GM12878 (cell line): Measurements from ENCODE around the gene CKMT2. TPM values are rescaled to one million over a fixed set of nuclear protein-coding genes. Genes with fewer than 3 reads are reported as not detected.

ENCODE experiments used
- ATAC-seq: fragments of 200-7000 bp; cut with Tn5 transposase; 3 replicates; pipeline ENCODE4 v1.9.1; 2020; ENCODE audit warnings: mild to moderate bottlenecking, moderate library complexity
- BruUV-seq: library from RNA; stranded (reverse); fragments of 400-500 nt; replicated peaks from 2 replicates; lab custom pipeline; 2021; lab: Mats Ljungman, UMichigan
- CTCF ChIA-PET: fragments of 300-600 bp; sonication (Branson Sonifier 250); formaldehyde crosslinking; extraction: SDS; loops from one replicate; lab custom pipeline; 2021; ENCODE audit warnings: inconsistent platforms; lab: Yijun Ruan, JAX
- POLR2A ChIA-PET: fragments of 350-600 bp; formaldehyde crosslinking; extraction: SDS; loops from one replicate; lab custom pipeline; 2021; ENCODE audit warnings: inconsistent platforms; lab: Charles Lee
- RAD21 ChIA-PET: fragments of 300-600 bp; sonication (Branson Sonifier 250); formaldehyde crosslinking; loops from one replicate; lab custom pipeline; 2023; ENCODE audit warnings: antibody characterized with exemption; ENCODE audit not compliant: unreplicated experiment; lab: Charles Lee
- SMC1A ChIA-PET: fragments of 300-600 bp; sonication (Branson Sonifier 250); formaldehyde crosslinking; loops from one replicate; lab custom pipeline; 2023; ENCODE audit not compliant: unreplicated experiment, uncharacterized antibody; lab: Charles Lee
- DNase-seq: peaks from one replicate; pipeline ENCODE4 v3.0.0-alpha.2; 2011; ENCODE audit warnings: low read depth, low spot score
- FAIRE-seq: peaks from 3 replicates; lab custom pipeline; 2011; peaks lifted over from hg19 to GRCh38; lab: Jason Lieb, UNC
- H2AFZ ChIP-seq: 2 replicates; pipeline ENCODE4 v1.6.0; 2011; ENCODE audit warnings: low read depth, low read length, control low read depth; ENCODE audit not compliant: control insufficient read depth
- H3K27ac ChIP-seq: 2 replicates; pipeline ENCODE4 v1.5.1; 2011; ENCODE audit warnings: control low read depth; ENCODE audit not compliant: control insufficient read depth, insufficient read depth
- H3K27me3 ChIP-seq, 2 experiments: replicated peaks in 1 of 2; 2 replicates each; pipeline versions ENCODE4 v1.6.0 to v1.6.1; 2011; ENCODE audit warnings: low read length in 1 of 2; ENCODE audit not compliant: control insufficient read depth in 2 of 2, insufficient read depth in 2 of 2
- H3K36me3 ChIP-seq, 2 experiments: 2 replicates each; pipeline ENCODE4 v1.5.1; 2011; ENCODE audit warnings: low read length in 1 of 2; ENCODE audit not compliant: control insufficient read depth in 2 of 2, insufficient read depth in 2 of 2
- H3K4me1 ChIP-seq: 2 replicates; pipeline ENCODE4 v1.6.1; 2011; ENCODE audit warnings: mild to moderate bottlenecking, low read length, moderate library complexity, mixed read lengths; ENCODE audit not compliant: control insufficient read depth, insufficient read depth
- H3K4me2 ChIP-seq: 2 replicates; pipeline ENCODE4 v1.6.0; 2011; ENCODE audit warnings: control low read depth; ENCODE audit not compliant: control insufficient read depth, insufficient read depth
- H3K4me3 ChIP-seq: fragments of 200-600 bp; sonication (generic); 2 replicates; pipeline ENCODE4 v1.5.1; 2016
- H3K79me2 ChIP-seq: 2 replicates; pipeline ENCODE4 v1.6.0; 2011; ENCODE audit warnings: low read length; ENCODE audit not compliant: control insufficient read depth, insufficient read depth
- H3K9ac ChIP-seq: 2 replicates; pipeline ENCODE4 v1.8.0; 2011; ENCODE audit warnings: low read length, control low read depth, mixed read lengths; ENCODE audit not compliant: control insufficient read depth, insufficient read depth
- H3K9me3 ChIP-seq: replicated peaks from 3 replicates; pipeline ENCODE4 v1.5.1; 2011; ENCODE audit warnings: mild to moderate bottlenecking, low read length; ENCODE audit not compliant: control insufficient read depth, insufficient read depth
- H4K20me1 ChIP-seq: 2 replicates; pipeline ENCODE4 v1.6.0; 2011; ENCODE audit not compliant: control insufficient read depth, insufficient read depth
- ATF7 ChIP-seq: fragments of 450-650 bp; IDR thresholded peaks from 2 replicates; pipeline ENCODE4 v1.6.1; 2016; ENCODE audit warnings: low read depth, mild to moderate bottlenecking
- CEBPB ChIP-seq, 2 experiments: fragments of 150-350 bp in 1 of 2; IDR thresholded peaks; 2 replicates each; pipeline ENCODE4 v1.6.1; 2012 to 2014; ENCODE audit warnings: low read depth in 2 of 2, low read length in 2 of 2, borderline replicate concordance in 1 of 2, inconsistent platforms in 1 of 2
- CHD2 ChIP-seq: IDR thresholded peaks from 2 replicates; pipeline ENCODE4 v1.6.1; 2011; ENCODE audit warnings: low read depth, low read length, improper control_type of control experiment, borderline replicate concordance
- CHD4 ChIP-seq: fragments of 200-600 bp; sonication (generic); IDR thresholded peaks from 2 replicates; pipeline ENCODE4 v1.6.1; 2016; ENCODE audit warnings: mild to moderate bottlenecking
- KLF5 ChIP-seq: fragments of 450-650 bp; IDR thresholded peaks from 2 replicates; pipeline ENCODE4 v1.6.1; 2014; ENCODE audit warnings: mild to moderate bottlenecking; ENCODE audit not compliant: partially characterized antibody
- NBN ChIP-seq: fragments of 450-650 bp; IDR thresholded peaks from 2 replicates; pipeline ENCODE4 v1.6.1; 2016
- TCF12 ChIP-seq: IDR thresholded peaks from 2 replicates; pipeline ENCODE4 v1.6.1; 2011; ENCODE audit warnings: low read depth, mild to moderate bottlenecking, low read length
- ZZZ3 ChIP-seq: IDR thresholded peaks from 2 replicates; pipeline ENCODE4 v1.6.1; 2011; ENCODE audit warnings: low read depth; ENCODE audit not compliant: control insufficient read depth, insufficient read length
- WGBS: methylation state at CpG from one replicate; pipeline ENCODE4 v1.1.6; 2016; ENCODE audit warnings: low lambda C conversion rate; ENCODE audit not compliant: insufficient replicate concordance, insufficient coverage; ENCODE audit errors: missing lambda C conversion rate; 5-methylcytosine and 5-hydroxymethylcytosine counted together
- in situ Hi-C: fragments of 300-500 bp; cut with MboI; formaldehyde crosslinking; loops from 9 replicates; pipeline ENCODE4 v1.14.3; 2018; ENCODE audit warnings: mixed read lengths
- intact Hi-C: fragments of 100-400 bp; cut with micrococcal nuclease; formaldehyde crosslinking; loops from one replicate; pipeline ENCODE4 v1.14.2; 2022; ENCODE audit not compliant: unreplicated experiment
- polyA plus RNA-seq, 11 experiments: library from polyadenylated mRNA; depleted of rRNA in 4 of 11; unstranded in 6 of 11; stranded (reverse) in 5 of 11; fragments of >200 nt; fragmentation: Nextera tagmentation in 4 of 11; fragmentation: Illumina TruSeq in 1 of 11; extraction: Ambion mirVana in 4 of 11; extraction: Trizol in 1 of 11; gene quantifications; 1 replicate in 1 of 11; 2 replicates in 10 of 11; pipeline versions ENCODE4 v1.2.1 to v1.2.3, GENCODE V29; 2011 to 2016; ENCODE audit warnings: inconsistent platforms in 2 of 11, missing spikeins in 2 of 11, low read depth in 1 of 11
- total RNA-seq, 4 experiments: library from RNA; depleted of rRNA in 3 of 4; stranded (reverse); fragments of >200 nt in 3 of 4; fragmentation: Illumina TruSeq in 1 of 4; extraction: Trizol in 1 of 4; gene quantifications; 2 replicates each; pipeline versions ENCODE4 v1.2.1 to v1.2.3, GENCODE V29; 2013 to 2021
- TF ChIP-seq, protein P1 (sequence below): IDR thresholded peaks from 2 replicates; pipeline ENCODE4 v1.6.1; 2012; ENCODE audit warnings: low read length, inconsistent platforms
- TF ChIP-seq, protein P2 (sequence below): fragments of 150-350 bp; IDR thresholded peaks from 2 replicates; pipeline ENCODE4 v1.6.1; 2014; ENCODE audit warnings: mild to moderate bottlenecking, low read depth, low read length
- TF ChIP-seq, protein P3 (sequence below): IDR thresholded peaks from 2 replicates; pipeline ENCODE4 v1.6.1; 2011; ENCODE audit warnings: borderline replicate concordance, low read depth, mild to moderate bottlenecking, moderate library complexity, mixed read lengths, low read length; ENCODE audit not compliant: insufficient read depth; ENCODE audit errors: extremely low read length
- TF ChIP-seq, protein P4 (sequence below): IDR thresholded peaks from 2 replicates; pipeline ENCODE4 v1.6.1; 2012; ENCODE audit warnings: low read depth, low read length, improper control_type of control experiment
- TF ChIP-seq, protein P5 (sequence below): IDR thresholded peaks from 2 replicates; pipeline ENCODE4 v1.6.1; 2011; ENCODE audit warnings: low read depth, low read length, improper control_type of control experiment, borderline replicate concordance

CKMT2 gene
- total and polyA plus RNA-seq, 10 of the 15 experiments (the other 5 are each of a cell fraction or from before 2014, with no cell fraction given) = 0.70 to 1.2 TPM; not detected in 8

- TF ChIP-seq, protein P1, sequence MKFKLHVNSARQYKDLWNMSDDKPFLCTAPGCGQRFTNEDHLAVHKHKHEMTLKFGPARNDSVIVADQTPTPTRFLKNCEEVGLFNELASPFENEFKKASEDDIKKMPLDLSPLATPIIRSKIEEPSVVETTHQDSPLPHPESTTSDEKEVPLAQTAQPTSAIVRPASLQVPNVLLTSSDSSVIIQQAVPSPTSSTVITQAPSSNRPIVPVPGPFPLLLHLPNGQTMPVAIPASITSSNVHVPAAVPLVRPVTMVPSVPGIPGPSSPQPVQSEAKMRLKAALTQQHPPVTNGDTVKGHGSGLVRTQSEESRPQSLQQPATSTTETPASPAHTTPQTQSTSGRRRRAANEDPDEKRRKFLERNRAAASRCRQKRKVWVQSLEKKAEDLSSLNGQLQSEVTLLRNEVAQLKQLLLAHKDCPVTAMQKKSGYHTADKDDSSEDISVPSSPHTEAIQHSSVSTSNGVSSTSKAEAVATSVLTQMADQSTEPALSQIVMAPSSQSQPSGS = no peak
- TF ChIP-seq CEBPB (IDR thresholded peaks at IDR 0.05; ENCODE audit: borderline replicate concordance in 1 of 2, low read depth in 2 of 2, low read length in 2 of 2) (no peak), ATF7 (no peak), TCF12 (no peak), CHD4 (no peak), CHD2 (no peak), KLF5 (no peak), NBN (no peak), ZZZ3 (no peak)
- TF ChIP-seq, protein P2, sequence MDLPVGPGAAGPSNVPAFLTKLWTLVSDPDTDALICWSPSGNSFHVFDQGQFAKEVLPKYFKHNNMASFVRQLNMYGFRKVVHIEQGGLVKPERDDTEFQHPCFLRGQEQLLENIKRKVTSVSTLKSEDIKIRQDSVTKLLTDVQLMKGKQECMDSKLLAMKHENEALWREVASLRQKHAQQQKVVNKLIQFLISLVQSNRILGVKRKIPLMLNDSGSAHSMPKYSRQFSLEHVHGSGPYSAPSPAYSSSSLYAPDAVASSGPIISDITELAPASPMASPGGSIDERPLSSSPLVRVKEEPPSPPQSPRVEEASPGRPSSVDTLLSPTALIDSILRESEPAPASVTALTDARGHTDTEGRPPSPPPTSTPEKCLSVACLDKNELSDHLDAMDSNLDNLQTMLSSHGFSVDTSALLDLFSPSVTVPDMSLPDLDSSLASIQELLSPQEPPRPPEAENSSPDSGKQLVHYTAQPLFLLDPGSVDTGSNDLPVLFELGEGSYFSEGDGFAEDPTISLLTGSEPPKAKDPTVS = no peak
- TF ChIP-seq, protein P3, sequence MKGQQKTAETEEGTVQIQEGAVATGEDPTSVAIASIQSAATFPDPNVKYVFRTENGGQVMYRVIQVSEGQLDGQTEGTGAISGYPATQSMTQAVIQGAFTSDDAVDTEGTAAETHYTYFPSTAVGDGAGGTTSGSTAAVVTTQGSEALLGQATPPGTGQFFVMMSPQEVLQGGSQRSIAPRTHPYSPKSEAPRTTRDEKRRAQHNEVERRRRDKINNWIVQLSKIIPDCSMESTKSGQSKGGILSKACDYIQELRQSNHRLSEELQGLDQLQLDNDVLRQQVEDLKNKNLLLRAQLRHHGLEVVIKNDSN = no peak
- TF ChIP-seq, protein P4, sequence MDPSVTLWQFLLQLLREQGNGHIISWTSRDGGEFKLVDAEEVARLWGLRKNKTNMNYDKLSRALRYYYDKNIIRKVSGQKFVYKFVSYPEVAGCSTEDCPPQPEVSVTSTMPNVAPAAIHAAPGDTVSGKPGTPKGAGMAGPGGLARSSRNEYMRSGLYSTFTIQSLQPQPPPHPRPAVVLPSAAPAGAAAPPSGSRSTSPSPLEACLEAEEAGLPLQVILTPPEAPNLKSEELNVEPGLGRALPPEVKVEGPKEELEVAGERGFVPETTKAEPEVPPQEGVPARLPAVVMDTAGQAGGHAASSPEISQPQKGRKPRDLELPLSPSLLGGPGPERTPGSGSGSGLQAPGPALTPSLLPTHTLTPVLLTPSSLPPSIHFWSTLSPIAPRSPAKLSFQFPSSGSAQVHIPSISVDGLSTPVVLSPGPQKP = no peak
- TF ChIP-seq, protein P5, sequence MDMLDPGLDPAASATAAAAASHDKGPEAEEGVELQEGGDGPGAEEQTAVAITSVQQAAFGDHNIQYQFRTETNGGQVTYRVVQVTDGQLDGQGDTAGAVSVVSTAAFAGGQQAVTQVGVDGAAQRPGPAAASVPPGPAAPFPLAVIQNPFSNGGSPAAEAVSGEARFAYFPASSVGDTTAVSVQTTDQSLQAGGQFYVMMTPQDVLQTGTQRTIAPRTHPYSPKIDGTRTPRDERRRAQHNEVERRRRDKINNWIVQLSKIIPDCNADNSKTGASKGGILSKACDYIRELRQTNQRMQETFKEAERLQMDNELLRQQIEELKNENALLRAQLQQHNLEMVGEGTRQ = no peak
- Histone ChIP-seq H3K9ac (no peak overlapping the region), H3K4me1 (no peaks in the 10 kb centered on the region), H3K36me3 (no peaks in the 10 kb centered on the region), H3K27ac (no peak overlapping the region), H3K9me3 (no peaks in the 10 kb centered on the region), H3K4me2 (no peak overlapping the region), H3K27me3 (no peaks in the 10 kb centered on the region), H2AFZ (no peak overlapping the region), H3K4me3 (no peak overlapping the region), H4K20me1 (no peaks in the 10 kb centered on the region), H3K79me2 (no peaks in the 10 kb centered on the region)
- WGBS = 21% methylated on average over 4 of the region's 4 CpGs
- in situ Hi-C loops (no loop called here), intact Hi-C loops (no loop called here)
- ChIA-PET CTCF (interaction anchor here (1.0 to 2.6 kb wide), 2 partner anchors 23 to 71 kb away, joined by 3 to 10 read pairs; no protein-coding TSS in a partner anchor), SMC1A (interaction anchor here (1.4 kb wide), 1 partner anchor 16 kb away, joined by 3 read pairs; no protein-coding TSS in a partner anchor), POLR2A (no interaction called here), RAD21 (no interaction called here)
- FAIRE-seq (no peak), ATAC-seq (no peak), DNase-seq (no peak)
- no TSS peak for BruUV-seq
Measured at GRCh38 chr5:81228084-81228483, 5.0 kb upstream of the CKMT2 start.
